ENCODE measurements around the gene FLNB. TPM values are rescaled to one million over a fixed set of nuclear protein-coding genes. Genes with fewer than 3 reads are reported as not detected.
A peak's percentile ranks its signal among the peaks of the same experiment; 100 is the strongest.

Gene FLNB
- total and polyA plus RNA-seq, 2 of the 13 experiments (the other 11 are each of a cell fraction or from before 2014, with no cell fraction given), result 106 to 130 TPM

DNA sequence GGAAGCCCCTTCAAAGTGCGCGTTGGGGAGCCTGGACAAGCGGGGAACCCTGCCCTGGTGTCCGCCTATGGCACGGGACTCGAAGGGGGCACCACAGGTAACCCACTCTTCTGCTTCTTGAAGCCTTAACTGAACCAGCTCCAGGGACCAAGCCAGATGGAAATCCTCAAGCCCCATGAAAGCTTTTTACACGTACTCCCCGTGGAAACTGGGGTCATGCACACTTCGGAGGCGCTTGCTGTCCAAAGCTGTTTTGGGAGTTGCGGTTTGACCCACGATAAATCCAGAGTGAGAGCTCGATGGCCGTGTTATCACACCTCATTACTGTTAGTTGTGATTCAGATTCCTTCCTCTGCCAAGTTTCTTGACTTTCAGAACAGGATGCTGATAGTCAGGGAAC is 155.0 kb downstream of the FLNB start:
- DNase-seq (ENCODE audit: low spot score) (no peak), ATAC-seq (no peak), FAIRE-seq (no peak)
- Histone ChIP-seq H3K27me3 (ENCODE audit: control insufficient read depth in 1 of 2, insufficient read depth in 2 of 2, low read length in 2 of 2) (no peaks in the 10 kb centered on the region), H2AFZ (ENCODE audit: low read length) (no peak overlapping the region), H3K79me2 (ENCODE audit: insufficient read depth, low read length) (no peaks in the 10 kb centered on the region), H3K36me3 (replicated peaks in 1 of 2; ENCODE audit: control insufficient read depth in 1 of 2, insufficient read depth in 2 of 2, low read length in 2 of 2) (peaks cover 41 to 68% of the 10 kb centered on the region in 2 experiments), H4K20me1 (ENCODE audit: insufficient read depth, low read length) (no peaks in the 10 kb centered on the region), H3K4me1 (ENCODE audit: insufficient read depth, low read length) (peaks cover 64% of the 10 kb centered on the region), H3K9ac (ENCODE audit: insufficient read depth, low read depth, low read length) (no peak overlapping the region), H3K27ac (ENCODE audit: extremely low read length, insufficient read depth, low read length) (no peak overlapping the region), H3K4me3 (replicated peaks in 1 of 3; ENCODE audit: insufficient read depth in 1 of 3, low read depth in 2 of 3, low read length in 3 of 3) (no peak overlapping the region), H3K9me3 (ENCODE audit: low read length) (no peaks in the 10 kb centered on the region), H3K4me2 (ENCODE audit: low read depth, low read length) (no peak overlapping the region)
- CTCF ChIA-PET (ENCODE audit: low intra/inter-chr PET ratio, low total read pairs), result no interaction called here
- intact Hi-C loops (cut with micrococcal nuclease; ENCODE audit: unreplicated experiment) (no loop called here), in situ Hi-C loops (cut with HindIII; ENCODE audit: extremely low pct_ligation_motif_present, low pct_unique_long_range_greater_than_20kb) (no loop called here)
- POLR2A ChIA-PET, result no interaction called here
- TF ChIP-seq, protein P1, sequence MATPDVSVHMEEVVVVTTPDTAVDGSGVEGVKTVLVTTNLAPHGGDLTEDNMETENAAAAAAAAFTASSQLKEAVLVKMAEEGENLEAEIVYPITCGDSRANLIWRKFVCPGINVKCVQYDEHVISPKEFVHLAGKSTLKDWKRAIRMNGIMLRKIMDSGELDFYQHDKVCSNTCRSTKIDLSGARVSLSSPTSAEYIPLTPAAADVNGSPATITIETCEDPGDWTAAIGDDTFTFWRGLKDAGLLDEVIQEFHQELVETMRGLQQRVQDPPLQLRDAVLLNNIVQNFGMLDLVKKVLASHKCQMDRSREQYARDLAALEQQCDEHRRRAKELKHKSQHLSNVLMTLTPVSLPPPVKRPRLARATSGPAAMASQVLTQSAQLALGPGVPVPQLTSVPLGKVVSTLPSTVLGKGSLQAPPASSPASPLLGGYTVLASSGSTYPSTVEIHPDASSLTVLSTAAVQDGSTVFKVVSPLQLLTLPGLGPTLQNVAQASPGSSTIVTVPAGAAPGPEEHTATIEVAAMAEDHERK (CRISPR knock-in tag; IDR thresholded peaks at IDR 0.05; ENCODE audit: low read depth), result no peak
- TF ChIP-seq ZNF530 (CRISPR knock-in tag; IDR thresholded peaks at IDR 0.05; ENCODE audit: low read depth), result no peak
- no TSS peak for BruUV-seq (replicated peaks)
- WGBS (ENCODE audit: low lambda C conversion rate), result 91% methylated on average over 9 of the region's 14 CpGs

DNA sequence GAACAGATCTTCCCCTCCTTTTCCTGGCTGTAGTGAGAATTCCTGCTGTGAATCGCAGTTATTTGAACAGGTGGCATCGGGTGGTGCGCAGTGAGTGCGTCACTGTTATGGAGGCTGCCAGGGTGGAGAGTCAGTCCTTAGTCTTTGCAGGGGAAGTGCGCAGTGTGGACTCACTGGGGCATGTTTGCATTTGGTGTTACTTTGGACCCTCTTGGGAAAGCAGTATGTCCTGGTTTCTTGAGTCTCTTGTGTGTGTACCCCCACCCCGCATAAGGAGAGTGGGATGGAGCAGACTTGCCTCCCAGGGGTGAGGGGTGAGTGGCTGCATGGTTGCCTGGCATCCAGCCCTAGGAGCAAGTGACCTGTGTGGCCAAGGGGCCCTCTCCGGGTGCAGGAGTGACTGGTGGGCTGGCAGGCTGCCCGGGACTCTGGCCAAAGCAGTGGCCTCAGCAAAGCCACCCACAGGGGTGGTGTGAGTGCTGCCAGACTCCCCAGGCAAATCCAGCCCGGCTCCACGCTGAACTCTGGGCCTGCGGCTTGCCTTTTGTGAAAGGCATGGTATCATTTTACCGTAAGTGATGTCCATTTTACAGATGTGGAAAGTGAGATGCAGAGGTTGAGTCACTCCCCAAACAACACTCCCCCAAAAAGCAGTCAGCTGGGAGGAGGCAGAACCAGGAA is 156.1 kb downstream of the FLNB start:
- Histone ChIP-seq H4K20me1 (ENCODE audit: insufficient read depth, low read length) (no peaks in the 10 kb centered on the region; the same call in 1 of the 2 replicates), H3K4me3 (replicated peaks in 1 of 3; ENCODE audit: insufficient read depth in 1 of 3, low read depth in 2 of 3, low read length in 3 of 3) (no peak overlapping the region), H3K9ac (ENCODE audit: insufficient read depth, low read depth, low read length) (no peak overlapping the region), H2AFZ (ENCODE audit: low read length) (no peak overlapping the region), H3K27me3 (ENCODE audit: control insufficient read depth in 1 of 2, insufficient read depth in 2 of 2, low read length in 2 of 2) (no peaks in the 10 kb centered on the region), H3K4me2 (ENCODE audit: low read depth, low read length) (no peak overlapping the region), H3K4me1 (ENCODE audit: insufficient read depth, low read length) (peaks cover 70% of the 10 kb centered on the region), H3K27ac (ENCODE audit: extremely low read length, insufficient read depth, low read length) (peak overlapping the region; percentile 42), H3K9me3 (ENCODE audit: low read length) (no peaks in the 10 kb centered on the region), H3K79me2 (ENCODE audit: insufficient read depth, low read length) (no peaks in the 10 kb centered on the region), H3K36me3 (replicated peaks in 1 of 2; ENCODE audit: control insufficient read depth in 1 of 2, insufficient read depth in 2 of 2, low read length in 2 of 2) (peaks cover 37 to 62% of the 10 kb centered on the region in 2 experiments)
- in situ Hi-C loops (cut with HindIII; ENCODE audit: extremely low pct_ligation_motif_present, low pct_unique_long_range_greater_than_20kb) (no loop called here), intact Hi-C loops (cut with micrococcal nuclease; ENCODE audit: unreplicated experiment) (no loop called here)
- no TSS peak for BruUV-seq (replicated peaks)
- CTCF ChIA-PET (ENCODE audit: low intra/inter-chr PET ratio, low total read pairs), result no interaction called here
- FAIRE-seq, result no peak
- DNase-seq (ENCODE audit: low spot score), result no peak
- POLR2A ChIA-PET, result interaction anchor here (1.7 kb wide), 1 partner anchor 11 kb away, joined by 6 read pairs; no protein-coding TSS in a partner anchor
- ATAC-seq, result no peak
- WGBS (ENCODE audit: low lambda C conversion rate), result 88% methylated on average over 7 of the region's 12 CpGs
- TF ChIP-seq HOXA3 (CRISPR knock-in tag; IDR thresholded peaks at IDR 0.05), result peak; percentile 62
- no peak for TF ChIP-seq YY1 (IDR thresholded peaks at IDR 0.05; ENCODE audit: insufficient read depth, insufficient replicate concordance, low read depth, low read length)
- no peak for TF ChIP-seq ZNF264 (CRISPR knock-in tag; IDR thresholded peaks at IDR 0.05)
- TF ChIP-seq ZNF629 (CRISPR knock-in tag; conservative IDR thresholded peaks at IDR 0.05), result peak; percentile 74
- 0 out of 4 replicates have a peak, but pooled peaks of 1 of the 2 experiments have one; percentile 22 for TF ChIP-seq POLR2A (IDR thresholded peaks at IDR 0.05; ENCODE audit: insufficient read depth in 1 of 2, low read depth in 2 of 2, low read length in 2 of 2)
- no peak for TF ChIP-seq SKI (IDR thresholded peaks at IDR 0.05; ENCODE audit: partially characterized antibody)
- TF ChIP-seq, protein P2, sequence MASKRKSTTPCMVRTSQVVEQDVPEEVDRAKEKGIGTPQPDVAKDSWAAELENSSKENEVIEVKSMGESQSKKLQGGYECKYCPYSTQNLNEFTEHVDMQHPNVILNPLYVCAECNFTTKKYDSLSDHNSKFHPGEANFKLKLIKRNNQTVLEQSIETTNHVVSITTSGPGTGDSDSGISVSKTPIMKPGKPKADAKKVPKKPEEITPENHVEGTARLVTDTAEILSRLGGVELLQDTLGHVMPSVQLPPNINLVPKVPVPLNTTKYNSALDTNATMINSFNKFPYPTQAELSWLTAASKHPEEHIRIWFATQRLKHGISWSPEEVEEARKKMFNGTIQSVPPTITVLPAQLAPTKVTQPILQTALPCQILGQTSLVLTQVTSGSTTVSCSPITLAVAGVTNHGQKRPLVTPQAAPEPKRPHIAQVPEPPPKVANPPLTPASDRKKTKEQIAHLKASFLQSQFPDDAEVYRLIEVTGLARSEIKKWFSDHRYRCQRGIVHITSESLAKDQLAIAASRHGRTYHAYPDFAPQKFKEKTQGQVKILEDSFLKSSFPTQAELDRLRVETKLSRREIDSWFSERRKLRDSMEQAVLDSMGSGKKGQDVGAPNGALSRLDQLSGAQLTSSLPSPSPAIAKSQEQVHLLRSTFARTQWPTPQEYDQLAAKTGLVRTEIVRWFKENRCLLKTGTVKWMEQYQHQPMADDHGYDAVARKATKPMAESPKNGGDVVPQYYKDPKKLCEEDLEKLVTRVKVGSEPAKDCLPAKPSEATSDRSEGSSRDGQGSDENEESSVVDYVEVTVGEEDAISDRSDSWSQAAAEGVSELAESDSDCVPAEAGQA (IDR thresholded peaks at IDR 0.05; ENCODE audit: low read depth), result no peak; the same call in 1 of the 2 replicates
- TF ChIP-seq, protein P2 (CRISPR knock-in tag; IDR thresholded peaks at IDR 0.05; ENCODE audit: borderline replicate concordance), result no peak
- 0 out of 2 replicates have a peak, but pooled peaks have one; percentile 6 for TF ChIP-seq HNF4A (CRISPR knock-in tag; IDR thresholded peaks at IDR 0.05)
